NCI-H187 treated with DMSO at 0.1 percent for 48 hours (cell line): ENCODE results near the gene ZDHHC5.
A peak's percentile ranks its signal among the peaks of the same experiment; 100 is the strongest.
"Not testable (repeated sequence)": the region's sequence is repeated elsewhere in the genome, so short reads cannot be mapped to it uniquely, and the experiment has no call there.

Experiments
- DNase-seq: peaks from one replicate; lab custom pipeline; 2025; lab: John Stamatoyannopoulos, UW

The ZDHHC5 gene

GRCh38 chr11:57667117-57667735 lies 688 bp upstream of the ZDHHC5 start:
- DNase-seq, result peak; percentile 92

- DNase-seq, result no peak
Measured at GRCh38 chr11:57668434-57668782, 494 bp downstream of the ZDHHC5 start.

GRCh38 chr11:57674251-57674650 lies 6.3 kb downstream of the ZDHHC5 start:
- DNase-seq, result no peak

- DNase-seq, result no peak
Measured at GRCh38 chr11:57675176-57675941, 7.4 kb downstream of the ZDHHC5 start.

GRCh38 chr11:57679396-57679795 lies 11.5 kb downstream of the ZDHHC5 start:
- DNase-seq, result no peak

GRCh38 chr11:57680552-57680874 lies 12.6 kb downstream of the ZDHHC5 start:
- no peak for DNase-seq

GRCh38 chr11:57681168-57681567 lies 13.3 kb downstream of the ZDHHC5 start:
- no peak for DNase-seq

GRCh38 chr11:57690474-57690873 lies 22.6 kb downstream of the ZDHHC5 start:
- not testable (repeated sequence) for DNase-seq

- no peak for DNase-seq
Measured at GRCh38 chr11:57698843-57699365, 31.0 kb downstream of the ZDHHC5 start.

- no peak for DNase-seq
Measured at GRCh38 chr11:57699813-57700212, 31.9 kb downstream of the ZDHHC5 start.

- no peak for DNase-seq
Measured at GRCh38 chr11:57700425-57700824, 32.5 kb downstream of the ZDHHC5 start.

- no peak for DNase-seq
Measured at GRCh38 chr11:57703341-57703740, 35.4 kb downstream of the ZDHHC5 start.

GRCh38 chr11:57704932-57705331 lies 37.0 kb downstream of the ZDHHC5 start:
- DNase-seq, result no peak

GRCh38 chr11:57705432-57705831 lies 37.5 kb downstream of the ZDHHC5 start:
- not testable (repeated sequence) for DNase-seq

GRCh38 chr11:57709802-57710367 lies 42.0 kb downstream of the ZDHHC5 start:
- DNase-seq, result no peak

- peak; percentile 75 for DNase-seq
Measured at GRCh38 chr11:57711414-57712255, 43.7 kb downstream of the ZDHHC5 start, which contains the start of gene MED19. MED19 (minus strand) TSS chr11:57712215; CDS start chr11:57712179, 36 bp downstream.

GRCh38 chr11:57712256-57713150 lies 44.6 kb downstream of the ZDHHC5 start, which contains the start of gene TMX2:
TMX2 (plus strand) TSS chr11:57712593; CDS start chr11:57712619, 26 bp downstream.
- DNase-seq, result peak; percentile 98

GRCh38 chr11:57713835-57714234 lies 45.9 kb downstream of the ZDHHC5 start:
- no peak for DNase-seq

GRCh38 chr11:57716726-57717125 lies 48.8 kb downstream of the ZDHHC5 start:
- not testable (repeated sequence) for DNase-seq

- DNase-seq, result no peak
Measured at GRCh38 chr11:57727185-57727584, 59.3 kb downstream of the ZDHHC5 start.

GRCh38 chr11:57728829-57729228 lies 60.9 kb downstream of the ZDHHC5 start:
- no peak for DNase-seq
